Peyer's patch (tissue), 4 donors: ENCODE data around the gene SOX10. TPM values are rescaled to one million over a fixed set of nuclear protein-coding genes. Genes with fewer than 3 reads are reported as not detected.

Source experiments
- DNase-seq, 3 donors: peaks; one replicate each; pipeline ENCODE4 v3.0.0-alpha.2; 2017 to 2019
- H3K27ac ChIP-seq, 4 donors: fragments of 200-600 bp; sonication (generic); one replicate each; pipeline ENCODE4 v1.5.1; 2016 to 2019
- H3K27me3 ChIP-seq, 2 donors: fragments of 200-600 bp; sonication (generic); one replicate each; pipeline ENCODE4 v1.5.1; 2019
- H3K36me3 ChIP-seq, 3 donors: fragments of 200-600 bp; sonication (generic); one replicate each; pipeline ENCODE4 v1.5.1; 2016 to 2019
- H3K4me1 ChIP-seq, 4 donors: fragments of 200-600 bp; sonication (generic); one replicate each; pipeline ENCODE4 v1.5.1; 2016 to 2019
- H3K4me3 ChIP-seq, 4 donors: fragments of 200-600 bp; sonication (generic); 1 replicate in 3 of 4; 2 replicates in 1 of 4; pipeline ENCODE4 v1.5.1; 2016 to 2019; ENCODE audit warnings: mild to moderate bottlenecking in 1 of 4
- H3K9me3 ChIP-seq, 4 donors: fragments of 200-600 bp; sonication (generic); one replicate each; pipeline ENCODE4 v1.5.1; 2016 to 2019; ENCODE audit warnings: mild to moderate bottlenecking in 1 of 4
- POLR2A ChIP-seq, 2 donors: fragments of 450-650 bp; IDR thresholded peaks; one replicate each; pipeline ENCODE4 v1.5.1; 2017; ENCODE audit warnings: antibody characterized with exemption in 2 of 2, mild to moderate bottlenecking in 2 of 2, moderate library complexity in 2 of 2
- total RNA-seq, 4 donors: library from RNA; depleted of rRNA; stranded (reverse); fragments of >200 nt; gene quantifications; one replicate each; pipeline ENCODE4 v1.1.0, GENCODE V29; 2016
- TF ChIP-seq, protein P1 (sequence below), 6 experiments: fragments of 450-650 bp in 4 of 6; fragments of 200-600 bp in 2 of 6; sonication (generic) in 1 of 6; IDR thresholded peaks; one replicate each; pipeline ENCODE4 v1.5.1; 2017 to 2019; ENCODE audit warnings: antibody characterized with exemption in 6 of 6, mild to moderate bottlenecking in 3 of 6, moderate library complexity in 1 of 6

SOX10 gene
- total RNA-seq, 4 donors from 2014 or later, result 0.35 to 1.1 (median 0.66) TPM; not detected in 1

DNA sequence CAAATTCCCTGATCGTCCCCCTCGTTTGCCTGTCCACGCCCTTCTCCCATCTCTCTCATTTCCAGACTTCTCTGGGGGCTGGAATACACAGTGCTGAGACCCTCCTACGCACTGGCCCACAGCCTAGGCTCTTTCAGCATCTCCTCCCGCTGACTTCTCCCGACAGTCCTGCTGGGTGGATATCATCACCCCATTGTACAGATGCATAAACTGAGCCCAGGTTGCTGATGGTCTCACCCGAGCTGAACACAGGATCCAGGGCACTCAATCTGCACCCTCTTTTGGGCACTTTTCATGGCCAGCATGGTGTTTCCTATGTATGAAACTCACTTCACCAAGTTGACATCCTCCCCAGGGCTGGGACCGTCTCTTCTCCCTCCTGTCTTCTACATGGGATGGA, 41.2 kb upstream of the SOX10 start:
- DNase-seq, result no peak
- peaks cover 0 to 6% (median 0%) of the 10 kb centered on the region in 4 donors for H3K4me1 ChIP-seq

GRCh38 chr22:38023045-38023444, 38.7 kb upstream of the SOX10 start:
- no peak for DNase-seq
- Histone ChIP-seq H3K9me3 (no peaks in the 10 kb centered on the region), H3K27me3 (no peaks in the 10 kb centered on the region), H3K4me1 (no peaks in the 10 kb centered on the region), H3K36me3 (no peaks in the 10 kb centered on the region), H3K27ac (no peak overlapping the region), H3K4me3 (no peak overlapping the region)
- no peak for TF ChIP-seq POLR2A (IDR thresholded peaks at IDR 0.05)
- TF ChIP-seq, protein P1, sequence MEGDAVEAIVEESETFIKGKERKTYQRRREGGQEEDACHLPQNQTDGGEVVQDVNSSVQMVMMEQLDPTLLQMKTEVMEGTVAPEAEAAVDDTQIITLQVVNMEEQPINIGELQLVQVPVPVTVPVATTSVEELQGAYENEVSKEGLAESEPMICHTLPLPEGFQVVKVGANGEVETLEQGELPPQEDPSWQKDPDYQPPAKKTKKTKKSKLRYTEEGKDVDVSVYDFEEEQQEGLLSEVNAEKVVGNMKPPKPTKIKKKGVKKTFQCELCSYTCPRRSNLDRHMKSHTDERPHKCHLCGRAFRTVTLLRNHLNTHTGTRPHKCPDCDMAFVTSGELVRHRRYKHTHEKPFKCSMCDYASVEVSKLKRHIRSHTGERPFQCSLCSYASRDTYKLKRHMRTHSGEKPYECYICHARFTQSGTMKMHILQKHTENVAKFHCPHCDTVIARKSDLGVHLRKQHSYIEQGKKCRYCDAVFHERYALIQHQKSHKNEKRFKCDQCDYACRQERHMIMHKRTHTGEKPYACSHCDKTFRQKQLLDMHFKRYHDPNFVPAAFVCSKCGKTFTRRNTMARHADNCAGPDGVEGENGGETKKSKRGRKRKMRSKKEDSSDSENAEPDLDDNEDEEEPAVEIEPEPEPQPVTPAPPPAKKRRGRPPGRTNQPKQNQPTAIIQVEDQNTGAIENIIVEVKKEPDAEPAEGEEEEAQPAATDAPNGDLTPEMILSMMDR (IDR thresholded peaks at IDR 0.05), result no peak

More for the DNA sequence above, 41.2 kb upstream of the SOX10 start:
- no peak for TF ChIP-seq POLR2A (IDR thresholded peaks at IDR 0.05)
- TF ChIP-seq, protein P1 (IDR thresholded peaks at IDR 0.05), result no peak
- Histone ChIP-seq H3K27ac (no peak overlapping the region), H3K9me3 (no peaks in the 10 kb centered on the region), H3K36me3 (no peaks in the 10 kb centered on the region), H3K4me3 (no peak overlapping the region), H3K27me3 (no peaks in the 10 kb centered on the region)

DNA sequence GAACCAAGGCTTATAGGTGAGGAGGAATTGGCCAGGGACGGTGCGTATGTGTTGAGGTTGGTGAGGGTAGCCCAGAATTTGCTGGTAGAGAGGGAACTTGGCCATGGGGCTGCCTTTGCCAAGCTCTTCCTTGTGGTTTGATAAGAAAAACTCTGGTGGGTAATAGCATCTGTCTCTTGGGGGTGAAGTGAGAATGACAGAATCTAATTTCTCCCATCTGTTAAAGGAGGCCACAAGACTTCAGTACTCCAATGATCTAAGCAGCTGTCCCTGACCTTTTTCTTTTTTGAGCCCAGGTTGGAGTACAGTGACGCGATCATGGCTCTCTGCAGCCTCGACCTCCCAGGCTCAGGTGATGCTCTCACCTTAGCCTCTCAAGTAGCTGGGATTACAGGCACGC, 36.9 kb upstream of the SOX10 start:
- no peak overlapping the region for H3K4me3 ChIP-seq
- H3K4me1 ChIP-seq, result peaks cover 0 to 15% (median 0%) of the 10 kb centered on the region in 4 donors
- H3K9me3 ChIP-seq, result no peaks in the 10 kb centered on the region
- H3K36me3 ChIP-seq, result no peaks in the 10 kb centered on the region
- no peak for TF ChIP-seq POLR2A (IDR thresholded peaks at IDR 0.05)
- TF ChIP-seq, protein P1 (IDR thresholded peaks at IDR 0.05), result no peak
- H3K27ac ChIP-seq, result no peak overlapping the region
- DNase-seq, result no peak
- no peaks in the 10 kb centered on the region for H3K27me3 ChIP-seq

GRCh38 chr22:38018938-38019827, 34.8 kb upstream of the SOX10 start:
- H3K4me1 ChIP-seq, result peaks cover 0 to 21% (median 0%) of the 10 kb centered on the region in 4 donors
- no peak for DNase-seq
- H3K4me3 ChIP-seq, result no peak overlapping the region
- no peaks in the 10 kb centered on the region for H3K27me3 ChIP-seq
- no peaks in the 10 kb centered on the region for H3K9me3 ChIP-seq
- TF ChIP-seq POLR2A (IDR thresholded peaks at IDR 0.05), result no peak
- H3K36me3 ChIP-seq, result no peaks in the 10 kb centered on the region
- H3K27ac ChIP-seq, result no peak overlapping the region

GRCh38 chr22:38017939-38018885, 33.9 kb upstream of the SOX10 start:
- DNase-seq, result no peak
- Histone ChIP-seq H3K9me3 (no peaks in the 10 kb centered on the region), H3K4me1 (peaks cover 0 to 21% (median 0%) of the 10 kb centered on the region in 4 donors), H3K27ac (no peak overlapping the region), H3K27me3 (no peaks in the 10 kb centered on the region), H3K36me3 (no peaks in the 10 kb centered on the region), H3K4me3 (no peak overlapping the region)
- TF ChIP-seq, protein P1 (IDR thresholded peaks at IDR 0.05), result no peak
- TF ChIP-seq POLR2A (IDR thresholded peaks at IDR 0.05), result no peak
